ENCODE measurements around the gene SEMA4G. TPM values are rescaled to one million over a fixed set of nuclear protein-coding genes. Genes with fewer than 3 reads are reported as not detected.

SEMA4G gene
- total and polyA plus RNA-seq, 2 of the 13 experiments (the other 11 are each of a cell fraction or from before 2014, with no cell fraction given) = 46.2 to 207 TPM

GRCh38 chr10:100970914-100971811 lies 1.9 kb downstream of the SEMA4G start (continued):
- TF ChIP-seq, protein P1, sequence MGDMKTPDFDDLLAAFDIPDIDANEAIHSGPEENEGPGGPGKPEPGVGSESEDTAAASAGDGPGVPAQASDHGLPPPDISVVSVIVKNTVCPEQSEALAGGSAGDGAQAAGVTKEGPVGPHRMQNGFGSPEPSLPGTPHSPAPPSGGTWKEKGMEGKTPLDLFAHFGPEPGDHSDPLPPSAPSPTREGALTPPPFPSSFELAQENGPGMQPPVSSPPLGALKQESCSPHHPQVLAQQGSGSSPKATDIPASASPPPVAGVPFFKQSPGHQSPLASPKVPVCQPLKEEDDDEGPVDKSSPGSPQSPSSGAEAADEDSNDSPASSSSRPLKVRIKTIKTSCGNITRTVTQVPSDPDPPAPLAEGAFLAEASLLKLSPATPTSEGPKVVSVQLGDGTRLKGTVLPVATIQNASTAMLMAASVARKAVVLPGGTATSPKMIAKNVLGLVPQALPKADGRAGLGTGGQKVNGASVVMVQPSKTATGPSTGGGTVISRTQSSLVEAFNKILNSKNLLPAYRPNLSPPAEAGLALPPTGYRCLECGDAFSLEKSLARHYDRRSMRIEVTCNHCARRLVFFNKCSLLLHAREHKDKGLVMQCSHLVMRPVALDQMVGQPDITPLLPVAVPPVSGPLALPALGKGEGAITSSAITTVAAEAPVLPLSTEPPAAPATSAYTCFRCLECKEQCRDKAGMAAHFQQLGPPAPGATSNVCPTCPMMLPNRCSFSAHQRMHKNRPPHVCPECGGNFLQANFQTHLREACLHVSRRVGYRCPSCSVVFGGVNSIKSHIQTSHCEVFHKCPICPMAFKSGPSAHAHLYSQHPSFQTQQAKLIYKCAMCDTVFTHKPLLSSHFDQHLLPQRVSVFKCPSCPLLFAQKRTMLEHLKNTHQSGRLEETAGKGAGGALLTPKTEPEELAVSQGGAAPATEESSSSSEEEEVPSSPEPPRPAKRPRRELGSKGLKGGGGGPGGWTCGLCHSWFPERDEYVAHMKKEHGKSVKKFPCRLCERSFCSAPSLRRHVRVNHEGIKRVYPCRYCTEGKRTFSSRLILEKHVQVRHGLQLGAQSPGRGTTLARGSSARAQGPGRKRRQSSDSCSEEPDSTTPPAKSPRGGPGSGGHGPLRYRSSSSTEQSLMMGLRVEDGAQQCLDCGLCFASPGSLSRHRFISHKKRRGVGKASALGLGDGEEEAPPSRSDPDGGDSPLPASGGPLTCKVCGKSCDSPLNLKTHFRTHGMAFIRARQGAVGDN (CRISPR knock-in tag; IDR thresholded peaks at IDR 0.05) = peak; percentile 70
- TF ChIP-seq RFX5 (IDR thresholded peaks at IDR 0.05; ENCODE audit: low read depth, low read length) (no peak), HDAC2 (CRISPR knock-in tag; IDR thresholded peaks at IDR 0.05) (peak; percentile 95), POLR2AphosphoS2 (IDR thresholded peaks at IDR 0.05; ENCODE audit: low read depth, low read length) (no peak), NFIB (CRISPR knock-in tag; IDR thresholded peaks at IDR 0.05; ENCODE audit: borderline replicate concordance) (no peak), AKNA (CRISPR knock-in tag; IDR thresholded peaks at IDR 0.05; ENCODE audit: borderline replicate concordance) (no peak), MTERF4 (CRISPR knock-in tag; IDR thresholded peaks at IDR 0.05) (no peak), JUND (CRISPR knock-in tag; IDR thresholded peaks at IDR 0.05) (peak; percentile 73; the same call in 1 of the 2 replicates), ZNF317 (CRISPR knock-in tag; IDR thresholded peaks at IDR 0.05) (peak; percentile 71; the same call in 1 of the 2 replicates), SCMH1 (CRISPR knock-in tag; IDR thresholded peaks at IDR 0.05; ENCODE audit: borderline replicate concordance) (no peak), WIZ (CRISPR knock-in tag; IDR thresholded peaks at IDR 0.05) (no peak)
- TF ChIP-seq, protein P2, sequence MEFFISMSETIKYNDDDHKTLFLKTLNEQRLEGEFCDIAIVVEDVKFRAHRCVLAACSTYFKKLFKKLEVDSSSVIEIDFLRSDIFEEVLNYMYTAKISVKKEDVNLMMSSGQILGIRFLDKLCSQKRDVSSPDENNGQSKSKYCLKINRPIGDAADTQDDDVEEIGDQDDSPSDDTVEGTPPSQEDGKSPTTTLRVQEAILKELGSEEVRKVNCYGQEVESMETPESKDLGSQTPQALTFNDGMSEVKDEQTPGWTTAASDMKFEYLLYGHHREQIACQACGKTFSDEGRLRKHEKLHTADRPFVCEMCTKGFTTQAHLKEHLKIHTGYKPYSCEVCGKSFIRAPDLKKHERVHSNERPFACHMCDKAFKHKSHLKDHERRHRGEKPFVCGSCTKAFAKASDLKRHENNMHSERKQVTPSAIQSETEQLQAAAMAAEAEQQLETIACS (CRISPR knock-in tag; IDR thresholded peaks at IDR 0.05) = no peak
- TF ChIP-seq, protein P3, sequence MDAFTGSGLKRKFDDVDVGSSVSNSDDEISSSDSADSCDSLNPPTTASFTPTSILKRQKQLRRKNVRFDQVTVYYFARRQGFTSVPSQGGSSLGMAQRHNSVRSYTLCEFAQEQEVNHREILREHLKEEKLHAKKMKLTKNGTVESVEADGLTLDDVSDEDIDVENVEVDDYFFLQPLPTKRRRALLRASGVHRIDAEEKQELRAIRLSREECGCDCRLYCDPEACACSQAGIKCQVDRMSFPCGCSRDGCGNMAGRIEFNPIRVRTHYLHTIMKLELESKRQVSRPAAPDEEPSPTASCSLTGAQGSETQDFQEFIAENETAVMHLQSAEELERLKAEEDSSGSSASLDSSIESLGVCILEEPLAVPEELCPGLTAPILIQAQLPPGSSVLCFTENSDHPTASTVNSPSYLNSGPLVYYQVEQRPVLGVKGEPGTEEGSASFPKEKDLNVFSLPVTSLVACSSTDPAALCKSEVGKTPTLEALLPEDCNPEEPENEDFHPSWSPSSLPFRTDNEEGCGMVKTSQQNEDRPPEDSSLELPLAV (CRISPR knock-in tag; conservative IDR thresholded peaks at IDR 0.05; ENCODE audit: low read depth) = no peak
